ENCODE results near the gene AMPD2. TPM values are rescaled to one million over a fixed set of nuclear protein-coding genes. Genes with fewer than 3 reads are reported as not detected.

Gene AMPD2
- total RNA-seq, 1 experiment from 2014 or later: 69.9 TPM

GRCh38 chr1:109658533-109659042, 39.0 kb downstream of the AMPD2 start (continued):
- TF ChIP-seq REST (IDR thresholded peaks at IDR 0.05; ENCODE audit: low read depth): no peak
- TF ChIP-seq ZNF274 (IDR thresholded peaks at IDR 0.05; ENCODE audit: low read depth, low read length): no peak
- no peak for TF ChIP-seq MAX (IDR thresholded peaks at IDR 0.05)
- TF ChIP-seq ATF3 (IDR thresholded peaks at IDR 0.05): no peak
- TF ChIP-seq ZFX (IDR thresholded peaks at IDR 0.05): no peak
- TF ChIP-seq POLR2AphosphoS5 (IDR thresholded peaks at IDR 0.05; ENCODE audit: low read depth, low read length): no peak
- TF ChIP-seq EZH2phosphoT487 (IDR thresholded peaks at IDR 0.05; ENCODE audit: borderline replicate concordance): no peak
- TF ChIP-seq CEBPB (IDR thresholded peaks at IDR 0.05; ENCODE audit: low read depth): no peak
- TF ChIP-seq SP1 (IDR thresholded peaks at IDR 0.05; ENCODE audit: low read depth): no peak

DNA sequence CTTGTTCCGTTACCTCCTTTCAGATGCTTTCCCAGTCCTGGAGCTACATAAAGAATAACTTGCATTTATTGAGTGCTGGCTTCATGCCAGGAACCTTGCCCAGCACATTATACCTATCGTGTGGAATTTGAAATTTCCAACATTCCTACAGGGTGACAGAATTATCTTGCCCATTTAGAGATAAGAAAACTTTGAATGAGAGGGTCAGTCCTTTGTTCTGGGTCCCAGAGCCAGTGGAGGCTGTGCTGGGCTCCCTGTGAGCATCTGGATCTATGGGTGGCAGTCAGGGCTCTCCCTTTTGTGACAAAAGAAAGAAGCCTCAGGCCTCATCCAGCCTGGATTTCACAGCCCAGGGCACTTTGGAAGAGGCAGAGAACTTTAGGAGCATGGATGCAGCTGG, 39.5 kb downstream of the AMPD2 start:
- Histone ChIP-seq H3K36me3 (ENCODE audit: control insufficient read depth in 1 of 2, insufficient read depth in 2 of 2, low read length in 2 of 2) (no peaks in the 10 kb centered on the region; a peak in 1 of 4 replicates), H3K4me3 (replicated peaks in 1 of 2; ENCODE audit: low read depth in 1 of 2, low read length in 2 of 2) (no peak overlapping the region), H3K27ac (ENCODE audit: low read depth, low read length) (no peak overlapping the region), H3K9me3 (ENCODE audit: control insufficient read depth in 1 of 2, insufficient read depth in 1 of 2, low read depth in 1 of 2, low read length in 2 of 2) (no peaks in the 10 kb centered on the region), H3K9ac (ENCODE audit: low read length) (no peak overlapping the region), H3K27me3 (ENCODE audit: insufficient read depth, low read length) (no peaks in the 10 kb centered on the region), H3K9me2 (ENCODE audit: insufficient read depth) (no peaks in the 10 kb centered on the region), H3K4me1 (ENCODE audit: control insufficient read depth in 1 of 2, insufficient read depth in 2 of 2, low read length in 2 of 2) (peaks cover 0 to 27% of the 10 kb centered on the region in 2 experiments; a peak in 3 of 4 replicates), H3K79me2 (ENCODE audit: insufficient read depth, low read length) (no peaks in the 10 kb centered on the region), H4K20me1 (ENCODE audit: insufficient read depth) (no peaks in the 10 kb centered on the region), H3K4me2 (ENCODE audit: low read length) (no peak overlapping the region), H2AFZ (ENCODE audit: low read depth, low read length, poor library complexity, severe bottlenecking) (no peak overlapping the region)
- DNase-seq (ENCODE audit: low read depth, low spot score): no peak
- ChIA-PET CTCF (no interaction called here), POLR2A (no interaction called here), RAD21 (ENCODE audit: low non-redundant PET in 1 of 2, low total read pairs in 2 of 2, uncharacterized antibody in 2 of 2, unreplicated experiment in 2 of 2) (no interaction called here)
- no peak for TF ChIP-seq TCF7L2 (IDR thresholded peaks at IDR 0.05; ENCODE audit: borderline replicate concordance, extremely low read depth, insufficient read depth, insufficient read length)
- no peak for TF ChIP-seq ZFX (IDR thresholded peaks at IDR 0.05)
- TF ChIP-seq MAX (IDR thresholded peaks at IDR 0.05): no peak
- TF ChIP-seq RAD21 (IDR thresholded peaks at IDR 0.05; ENCODE audit: low read depth): no peak
- TF ChIP-seq FOSL1 (IDR thresholded peaks at IDR 0.05; ENCODE audit: low read depth): no peak
- no peak for TF ChIP-seq SRF (IDR thresholded peaks at IDR 0.05; ENCODE audit: low read depth)
- no peak for TF ChIP-seq JUND (IDR thresholded peaks at IDR 0.05)
- TF ChIP-seq ELF1 (IDR thresholded peaks at IDR 0.05; ENCODE audit: borderline replicate concordance, low read depth): no peak
- ATAC-seq: no peak
- BruUV-seq (replicated peaks): no TSS peak
- intact Hi-C loops (cut with micrococcal nuclease): no loop called here
